Measurements from ENCODE around the gene CCDC51.
"Not testable (repeated sequence)": the region's sequence is repeated elsewhere in the genome, so short reads cannot be mapped to it uniquely, and the experiment has no call there.

CCDC51 gene

DNA sequence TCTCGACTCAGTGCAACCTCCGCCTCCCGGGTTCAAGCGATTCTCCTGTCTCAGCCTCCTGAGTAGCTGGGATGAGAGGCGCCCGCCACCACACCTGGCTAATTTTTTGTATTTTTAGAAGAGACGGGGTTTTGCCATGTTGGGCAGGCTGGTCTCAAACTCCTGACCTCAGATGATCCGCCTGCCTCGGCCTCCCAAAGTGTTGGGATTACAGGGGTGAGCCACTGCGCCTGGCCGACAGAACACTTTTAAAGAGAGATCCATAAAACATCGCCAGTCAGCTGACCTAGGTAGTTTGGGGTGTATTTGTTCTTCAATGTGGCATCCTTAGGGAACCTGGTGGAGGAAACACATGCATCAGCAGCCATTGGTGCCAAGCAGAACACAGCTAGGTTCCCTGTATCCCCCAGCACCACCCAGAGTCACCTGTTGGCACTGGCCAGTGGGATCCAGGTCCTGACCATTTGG, 38.5 kb downstream of the CCDC51 start:
- H3K27ac Mint-ChIP-seq, H3K36me3 Mint-ChIP-seq, H3K4me3 Mint-ChIP-seq, H3K4me1 Mint-ChIP-seq, ATAC-seq, H3K9me3 Mint-ChIP-seq: not testable (repeated sequence)
- peaks cover 33% of the 10 kb centered on the region for H3K27me3 Mint-ChIP-seq

- peak; percentile 70 for ATAC-seq
- Mint-ChIP-seq H3K4me1 (peaks cover 5% of the 10 kb centered on the region), H3K36me3 (no peaks in the 10 kb centered on the region), H3K9me3 (no peaks in the 10 kb centered on the region), H3K27me3 (peaks cover 36% of the 10 kb centered on the region), H3K4me3 (no peak overlapping the region), H3K27ac (no peak overlapping the region)
Measured at GRCh38 chr3:48400824-48401433, 39.0 kb downstream of the CCDC51 start.

GRCh38 chr3:48399387-48400172, 40.3 kb downstream of the CCDC51 start:
- Mint-ChIP-seq H3K4me3 (no peak overlapping the region), H3K27ac (no peak overlapping the region), H3K36me3 (no peaks in the 10 kb centered on the region), H3K27me3 (peaks cover 47% of the 10 kb centered on the region), H3K9me3 (no peaks in the 10 kb centered on the region), H3K4me1 (peaks cover 5% of the 10 kb centered on the region)
- no peak for ATAC-seq

DNA sequence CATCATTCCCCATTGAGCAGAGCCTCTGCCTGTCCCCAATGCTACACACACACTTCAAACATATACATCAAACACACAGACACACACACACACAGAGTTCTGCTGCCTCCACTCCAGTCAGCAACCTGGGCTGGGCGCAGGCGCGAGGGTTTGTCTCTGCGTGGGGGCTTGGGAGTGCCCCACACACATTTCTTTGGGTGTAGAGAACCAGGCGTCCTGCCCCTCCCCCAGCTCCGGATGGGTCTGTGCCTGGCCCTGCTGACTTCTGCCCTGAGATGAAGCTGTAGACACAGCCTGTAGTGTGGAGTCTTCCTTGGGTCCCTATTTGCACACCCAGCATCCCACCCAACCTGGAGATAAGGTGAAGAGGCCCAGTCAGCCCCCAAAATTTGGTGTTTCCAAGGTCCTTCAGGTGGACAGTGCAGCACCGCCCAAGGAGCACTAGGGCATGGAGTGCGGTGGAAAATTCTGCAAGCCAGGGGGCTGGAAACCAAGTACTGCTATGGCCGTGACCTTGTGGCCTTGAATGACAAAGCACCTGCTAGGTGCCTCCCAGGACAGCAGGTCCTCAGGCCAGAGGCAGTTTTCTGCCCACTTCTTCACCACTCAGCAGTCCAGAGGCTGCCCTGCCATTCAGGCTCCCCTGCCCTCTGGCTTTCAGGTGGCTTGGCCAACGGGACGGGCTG, 41.1 kb downstream of the CCDC51 start:
- Mint-ChIP-seq H3K27ac (no peak overlapping the region), H3K27me3 (peaks cover 50% of the 10 kb centered on the region), H3K4me3 (no peak overlapping the region), H3K9me3 (no peaks in the 10 kb centered on the region), H3K4me1 (peaks cover 5% of the 10 kb centered on the region), H3K36me3 (no peaks in the 10 kb centered on the region)
- ATAC-seq = no peak

DNA sequence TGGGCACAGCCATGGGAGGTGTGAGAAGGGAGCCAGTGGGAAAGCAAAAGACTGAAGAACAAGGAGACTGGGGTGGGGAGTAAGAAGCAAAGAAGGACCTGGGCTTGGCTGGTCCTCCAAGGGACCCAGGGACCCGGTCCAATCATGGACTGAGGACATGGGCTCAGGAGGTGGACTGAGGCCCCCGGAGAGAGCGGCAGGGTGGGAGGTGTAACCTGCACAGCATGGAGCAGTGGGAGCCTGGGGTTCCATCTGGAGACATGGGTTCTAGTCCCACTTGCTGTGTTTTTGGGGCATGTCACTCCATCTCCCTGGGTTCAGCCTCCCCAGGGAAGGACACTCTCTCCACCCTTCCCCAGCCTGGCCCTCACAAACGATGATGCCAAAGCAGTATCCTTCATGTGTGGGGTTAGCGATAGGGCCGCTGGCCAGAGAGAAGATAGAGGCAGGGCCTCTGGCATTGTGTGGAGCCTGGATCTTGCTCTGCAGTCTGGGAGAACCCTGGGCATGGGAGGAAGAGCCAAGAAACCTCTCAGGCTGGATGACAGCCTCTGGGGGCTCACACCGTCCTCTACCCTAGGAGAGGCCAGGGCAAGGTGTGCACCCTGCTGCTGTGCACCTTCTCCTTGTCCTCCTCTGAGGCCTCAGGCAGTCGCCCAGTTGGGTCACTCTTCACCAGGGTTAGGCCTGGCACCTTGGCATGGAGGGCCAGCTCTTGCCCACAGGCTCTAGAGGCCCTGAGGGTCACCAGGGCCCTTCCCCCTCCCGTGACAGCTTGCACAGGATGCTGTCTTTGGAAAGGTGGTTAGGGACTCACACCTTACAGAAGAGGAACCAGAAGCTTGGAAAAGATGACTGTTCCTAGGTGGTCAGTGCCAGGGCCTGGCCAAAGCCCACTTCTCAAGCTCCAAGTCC, 41.9 kb downstream of the CCDC51 start:
- no peaks in the 10 kb centered on the region for H3K36me3 Mint-ChIP-seq
- H3K27me3 Mint-ChIP-seq = peaks cover 56% of the 10 kb centered on the region
- H3K9me3 Mint-ChIP-seq = no peaks in the 10 kb centered on the region
- peaks cover 5% of the 10 kb centered on the region for H3K4me1 Mint-ChIP-seq
- ATAC-seq = no peak
- no peak overlapping the region for H3K27ac Mint-ChIP-seq
- H3K4me3 Mint-ChIP-seq = no peak overlapping the region

DNA sequence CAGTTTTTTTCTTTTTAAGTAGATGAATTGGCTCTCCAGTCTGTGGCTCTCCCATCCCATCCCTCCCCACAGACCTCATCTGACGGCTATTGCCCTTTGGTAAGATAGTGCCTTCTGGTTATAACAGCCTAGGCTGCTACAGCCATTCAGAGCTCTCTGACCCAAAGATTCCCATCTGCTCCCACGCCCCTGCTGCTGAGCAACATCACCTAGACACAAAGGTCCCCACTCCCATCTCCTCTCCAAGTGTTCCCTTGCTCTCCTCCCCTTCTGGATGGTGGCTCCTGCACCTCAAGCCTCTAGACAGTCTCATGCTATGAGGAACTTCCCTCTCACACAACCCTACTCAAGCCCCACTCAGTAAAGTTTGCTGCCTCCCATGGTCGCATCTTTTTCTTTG, 44.2 kb downstream of the CCDC51 start:
- ATAC-seq = no peak

DNA sequence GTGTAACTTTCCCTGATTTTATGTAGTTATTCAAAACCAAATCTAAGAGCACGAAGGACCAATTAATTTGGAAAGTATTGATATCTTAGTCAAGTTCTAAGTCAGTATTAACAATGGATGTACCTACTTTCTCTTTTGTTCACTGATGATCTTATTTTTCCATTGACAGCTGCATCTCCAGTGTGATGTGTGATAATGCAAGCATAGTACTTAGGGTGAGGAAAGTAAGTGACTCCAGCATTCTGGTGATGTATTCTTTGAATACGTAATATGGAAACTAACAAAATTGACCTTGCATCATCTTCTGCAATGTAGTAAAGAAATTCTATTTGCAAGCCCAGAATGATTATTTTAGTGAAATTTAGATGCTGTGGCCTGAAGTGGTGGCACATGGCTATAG, 45.5 kb downstream of the CCDC51 start:
- Mint-ChIP-seq H3K36me3 (no peaks in the 10 kb centered on the region), H3K27ac (no peak overlapping the region), H3K27me3 (peaks cover 52% of the 10 kb centered on the region), H3K4me3 (no peak overlapping the region), H3K9me3 (no peaks in the 10 kb centered on the region), H3K4me1 (no peaks in the 10 kb centered on the region)
- no peak for ATAC-seq

More for the DNA sequence above, 44.2 kb downstream of the CCDC51 start:
- Mint-ChIP-seq H3K4me3 (no peak overlapping the region), H3K9me3 (no peaks in the 10 kb centered on the region), H3K27ac (no peak overlapping the region), H3K36me3 (no peaks in the 10 kb centered on the region), H3K27me3 (peaks cover 66% of the 10 kb centered on the region), H3K4me1 (peaks cover 1% of the 10 kb centered on the region)

GRCh38 chr3:48388966-48389365, 51.0 kb downstream of the CCDC51 start:
- no peak overlapping the region for H3K4me3 Mint-ChIP-seq
- H3K36me3 Mint-ChIP-seq = no peaks in the 10 kb centered on the region
- no peaks in the 10 kb centered on the region for H3K9me3 Mint-ChIP-seq
- no peak for ATAC-seq
- no peaks in the 10 kb centered on the region for H3K4me1 Mint-ChIP-seq
- H3K27me3 Mint-ChIP-seq = peaks cover 37% of the 10 kb centered on the region
- H3K27ac Mint-ChIP-seq = no peak overlapping the region

- peaks cover 29% of the 10 kb centered on the region for H3K27me3 Mint-ChIP-seq
- no peak for ATAC-seq
Measured at GRCh38 chr3:48387634-48388033, 52.3 kb downstream of the CCDC51 start.

More at GRCh38 chr3:48387634-48388033, 52.3 kb downstream of the CCDC51 start:
- Mint-ChIP-seq H3K9me3 (no peaks in the 10 kb centered on the region), H3K4me1 (no peaks in the 10 kb centered on the region), H3K4me3 (no peak overlapping the region), H3K27ac (no peak overlapping the region), H3K36me3 (no peaks in the 10 kb centered on the region)

Measured in stimulated activated memory B cell treated with anti-CD40 and anti-IgM and Interleukin-4, amounts not matched to agents 10 μg/mL and 1 μg/mL and 100 μg/mL, for 72 hours (primary cell).